Lower leg skin (tissue), 4 donors: Measurements from ENCODE around the gene C16orf78. TPM values are rescaled to one million over a fixed set of nuclear protein-coding genes. Genes with fewer than 3 reads are reported as not detected.

Experiments used
- DNase-seq, 2 donors: peaks; one replicate each; pipeline ENCODE4 v3.0.0-alpha.2; 2019; ENCODE audit warnings: low spot score in 2 of 2
- H3K4me3 ChIP-seq: fragments of 200-600 bp; sonication (generic); 2 replicates; pipeline ENCODE4 v1.5.1; 2017; ENCODE audit warnings: mild to moderate bottlenecking, low read depth; ENCODE audit not compliant: poor library complexity, severe bottlenecking
- CTCF ChIP-seq, 3 donors: fragments of 450-650 bp; IDR thresholded peaks; one replicate each; pipeline ENCODE4 v1.5.1; 2016; ENCODE audit warnings: antibody characterized with exemption in 3 of 3, mild to moderate bottlenecking in 3 of 3, moderate library complexity in 2 of 3
- POLR2A ChIP-seq, 2 donors: fragments of 450-650 bp; IDR thresholded peaks; one replicate each; pipeline ENCODE4 v1.6.1; 2016 to 2017; ENCODE audit warnings: antibody characterized with exemption in 2 of 2, mild to moderate bottlenecking in 1 of 2, moderate library complexity in 1 of 2
- WGBS, 2 donors: methylation state at CpG; one replicate each; pipeline ENCODE4 v1.1.5; 2018; 5-methylcytosine and 5-hydroxymethylcytosine counted together
- intact Hi-C: fragments of 100-400 bp; cut with DNase I; formaldehyde crosslinking; loops from one replicate; pipeline ENCODE4 v1.15.0; 2023; ENCODE audit warnings: low total_unique reads
- total RNA-seq, 4 donors: library from RNA; depleted of rRNA; stranded (reverse); fragments of >200 nt; gene quantifications; one replicate each; pipeline ENCODE4 v1.1.0, GENCODE V29; 2016

C16orf78 gene
- total RNA-seq, 4 donors from 2014 or later, result not detected

- peak in 1 of 2 donors; percentile 74 for DNase-seq
- no peak overlapping the region for H3K4me3 ChIP-seq
- no peak for TF ChIP-seq POLR2A (IDR thresholded peaks at IDR 0.05)
- no peak for TF ChIP-seq CTCF (IDR thresholded peaks at IDR 0.05)
- 66 to 83% methylated on average over 11 of the region's 11 CpGs for WGBS, 2 donors
- intact Hi-C loops, result no loop called here
Measured at GRCh38 chr16:49378238-49378637, 4.6 kb downstream of the C16orf78 start.

GRCh38 chr16:49378816-49379215 lies 5.2 kb downstream of the C16orf78 start:
- no peak for DNase-seq
- no peak overlapping the region for H3K4me3 ChIP-seq
- 62 to 75% methylated on average over 1 of the region's 1 CpG for WGBS, 2 donors
- intact Hi-C loops, result no loop called here
- no peak for TF ChIP-seq CTCF (IDR thresholded peaks at IDR 0.05)
- TF ChIP-seq POLR2A (IDR thresholded peaks at IDR 0.05), result no peak

- TF ChIP-seq CTCF (IDR thresholded peaks at IDR 0.05) (no peak), POLR2A (IDR thresholded peaks at IDR 0.05) (no peak)
- no peak for DNase-seq
- no peak overlapping the region for H3K4me3 ChIP-seq
- intact Hi-C loops, result no loop called here
- 30 to 54% methylated on average over 1 of the region's 1 CpG for WGBS, 2 donors
Measured at GRCh38 chr16:49382916-49383315, 9.3 kb downstream of the C16orf78 start.

GRCh38 chr16:49395021-49395420 lies 21.4 kb downstream of the C16orf78 start:
- 44 to 52% methylated on average over 1 of the region's 1 CpG for WGBS, 2 donors
- no peak overlapping the region for H3K4me3 ChIP-seq
- intact Hi-C loops, result no loop called here
- no peak for DNase-seq
- TF ChIP-seq POLR2A (IDR thresholded peaks at IDR 0.05), result no peak
- TF ChIP-seq CTCF (IDR thresholded peaks at IDR 0.05), result no peak

- no peak overlapping the region for H3K4me3 ChIP-seq
- TF ChIP-seq POLR2A (IDR thresholded peaks at IDR 0.05) (no peak), CTCF (IDR thresholded peaks at IDR 0.05) (no peak)
- 76 to 82% methylated on average over 12 of the region's 12 CpGs for WGBS, 2 donors
- peak in 1 of 2 donors; percentile 31 for DNase-seq
- intact Hi-C loops, result no loop called here
Measured at GRCh38 chr16:49396206-49396720, 22.7 kb downstream of the C16orf78 start.

GRCh38 chr16:49398761-49399160 lies 25.2 kb downstream of the C16orf78 start:
- H3K4me3 ChIP-seq, result no peak overlapping the region
- intact Hi-C loops, result no loop called here
- DNase-seq, result peak in 1 of 2 donors; percentile 48
- WGBS, 2 donors, result 92 to 94% methylated on average over 6 of the region's 6 CpGs
- TF ChIP-seq CTCF (IDR thresholded peaks at IDR 0.05) (no peak), POLR2A (IDR thresholded peaks at IDR 0.05) (no peak)
